ENCODE measurements around the gene OXNAD1.

OXNAD1 gene

DNA sequence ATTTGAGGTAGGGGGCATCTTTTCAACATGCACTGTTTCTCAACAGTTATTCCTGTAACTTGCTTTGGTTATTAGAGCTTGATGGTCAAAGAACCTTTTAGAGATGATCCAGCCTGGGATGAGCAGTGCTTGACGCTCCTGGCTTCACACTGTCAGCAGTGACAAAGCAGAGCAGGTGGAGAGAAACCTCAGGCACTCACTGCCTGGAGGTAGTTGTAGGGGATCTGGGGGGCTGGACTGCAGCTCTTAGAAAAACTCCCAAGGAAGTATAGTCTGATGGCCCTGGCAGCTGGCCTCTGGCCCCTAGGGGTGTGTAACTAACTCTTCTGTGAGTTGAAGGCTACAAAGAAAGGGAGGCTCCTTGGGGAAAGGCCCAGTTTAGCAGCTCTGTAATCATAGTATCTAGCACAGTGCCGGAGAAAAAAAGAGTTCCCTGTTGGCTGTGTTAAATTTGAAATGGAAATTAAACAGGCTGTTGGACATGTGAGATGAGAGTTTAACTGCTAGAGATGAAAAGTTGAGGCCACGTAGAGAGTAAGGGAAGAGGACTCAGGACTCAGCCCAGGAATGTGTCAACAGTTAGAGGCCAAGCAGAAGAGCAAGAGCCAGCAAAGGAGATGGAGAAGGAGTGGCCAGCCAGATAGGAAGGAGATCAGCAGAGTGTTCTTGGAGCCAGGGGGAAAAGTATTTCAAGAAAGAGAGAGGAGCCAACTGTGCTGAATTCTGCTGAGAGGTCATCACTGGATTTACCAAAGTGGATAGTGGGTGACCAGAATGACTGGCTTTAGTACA is 14.2 kb downstream of the OXNAD1 start:
- DNase-seq (ENCODE audit: low read depth, low spot score) = no peak

- DNase-seq (ENCODE audit: low read depth, low spot score) = no peak
These were observed 15.7 kb downstream of the OXNAD1 start for GRCh38 chr3:16280671-16281070.

- no peak for DNase-seq (ENCODE audit: low read depth, low spot score)
These were observed 19.6 kb downstream of the OXNAD1 start for GRCh38 chr3:16284633-16285032.

- DNase-seq (ENCODE audit: low read depth, low spot score) = no peak
These were observed 21.1 kb downstream of the OXNAD1 start for GRCh38 chr3:16286161-16286560.

DNA sequence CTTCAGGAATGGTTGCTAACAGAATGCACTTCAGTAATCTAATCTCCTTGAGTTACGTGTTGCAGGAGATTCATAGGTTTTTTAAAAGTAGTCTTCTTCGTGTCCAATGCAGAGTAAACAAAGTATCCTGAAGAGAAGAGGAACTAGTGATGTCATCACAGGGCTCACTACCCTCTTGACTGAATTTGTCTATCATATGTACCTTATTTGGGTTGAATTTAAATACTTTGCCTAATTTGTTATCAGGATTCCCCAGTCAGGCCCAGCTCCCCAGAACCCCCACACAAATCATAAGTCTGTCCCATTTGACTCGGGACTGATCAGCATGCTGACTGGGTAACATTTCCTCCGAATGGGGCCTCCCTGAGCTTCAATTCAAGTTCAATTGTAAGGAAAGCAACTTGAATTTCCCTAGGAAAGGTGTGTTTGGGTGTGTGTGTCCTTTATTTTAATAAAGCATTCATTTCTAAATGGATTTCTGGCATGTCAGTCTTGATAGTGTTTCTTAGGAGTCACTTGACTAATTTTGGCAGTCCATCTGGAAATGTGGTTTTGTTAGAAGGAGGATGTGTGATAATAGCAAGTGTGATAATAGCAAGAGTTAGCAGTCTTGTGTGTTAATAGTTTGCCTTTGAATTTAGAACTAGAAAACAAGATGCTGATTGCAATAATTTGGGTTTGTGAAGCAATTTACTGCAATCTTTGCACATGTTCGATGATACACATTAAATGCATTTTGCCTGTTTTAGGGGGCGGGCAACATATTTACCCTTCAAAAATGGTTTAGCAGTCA is 21.9 kb downstream of the OXNAD1 start:
- no peak for DNase-seq (ENCODE audit: low read depth, low spot score)

GRCh38 chr3:16288664-16289063 is 23.7 kb downstream of the OXNAD1 start:
- no peak for DNase-seq (ENCODE audit: low read depth, low spot score)

DNA sequence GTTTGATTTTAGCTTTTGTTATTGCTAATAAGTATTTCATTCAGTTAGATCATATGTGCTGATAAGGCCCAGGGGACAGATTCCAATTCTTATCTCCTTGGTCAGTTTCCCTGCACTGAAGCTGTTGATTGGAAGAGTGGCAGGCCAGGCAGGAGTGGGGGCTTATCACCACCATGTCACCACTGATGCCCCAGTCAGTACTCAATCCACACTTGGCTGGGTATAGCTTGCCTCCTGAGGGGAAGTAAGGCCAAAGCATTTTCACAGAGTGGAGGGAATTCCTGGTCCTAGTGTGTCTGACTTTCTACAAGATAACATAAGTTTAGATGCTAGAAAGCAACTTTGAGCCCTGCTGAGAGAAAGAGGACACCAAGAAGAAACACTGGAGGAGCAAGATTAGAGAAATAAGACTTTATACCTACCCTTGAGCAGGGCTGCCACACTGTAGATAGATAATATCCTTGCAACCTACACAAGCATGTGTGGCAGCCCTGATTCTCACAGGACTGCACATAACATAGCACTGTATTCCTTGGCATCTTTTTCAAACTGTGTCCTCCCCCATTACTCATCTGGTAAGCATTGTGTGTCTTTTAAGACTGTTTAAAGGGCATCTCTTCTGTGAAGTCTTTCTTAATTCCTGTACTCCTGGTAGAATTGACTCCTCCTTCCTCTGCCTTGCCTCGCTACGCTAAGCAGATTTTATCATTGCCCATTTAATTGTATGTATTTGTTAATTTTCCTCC is 24.3 kb downstream of the OXNAD1 start:
- no peak for DNase-seq (ENCODE audit: low read depth, low spot score)

- DNase-seq (ENCODE audit: low read depth, low spot score) = no peak
These were observed 25.2 kb downstream of the OXNAD1 start for GRCh38 chr3:16290007-16290826.

DNA sequence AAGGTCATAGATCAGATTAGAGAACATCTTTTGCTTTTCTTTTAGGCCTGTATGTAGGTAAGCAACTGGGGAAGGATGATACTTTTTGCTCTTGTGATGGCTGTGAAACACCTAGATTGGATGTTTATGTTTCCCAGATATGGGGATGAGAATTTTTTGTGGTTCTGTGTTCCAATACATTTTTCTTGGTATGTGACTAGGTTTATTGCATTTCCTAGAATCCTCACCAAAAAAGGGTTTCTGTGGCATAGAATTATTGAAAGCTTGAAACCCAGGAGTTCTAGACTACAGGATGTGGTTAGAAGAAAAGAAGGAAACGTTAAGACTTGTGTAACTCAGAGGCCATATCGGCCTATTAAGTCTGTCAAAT is 25.8 kb downstream of the OXNAD1 start:
- DNase-seq (ENCODE audit: low read depth, low spot score) = no peak

- DNase-seq (ENCODE audit: low read depth, low spot score) = no peak
These were observed 29.8 kb downstream of the OXNAD1 start for GRCh38 chr3:16294844-16295243.

- no peak for DNase-seq (ENCODE audit: low read depth, low spot score)
These were observed 30.4 kb downstream of the OXNAD1 start for GRCh38 chr3:16295298-16295890.

DNA sequence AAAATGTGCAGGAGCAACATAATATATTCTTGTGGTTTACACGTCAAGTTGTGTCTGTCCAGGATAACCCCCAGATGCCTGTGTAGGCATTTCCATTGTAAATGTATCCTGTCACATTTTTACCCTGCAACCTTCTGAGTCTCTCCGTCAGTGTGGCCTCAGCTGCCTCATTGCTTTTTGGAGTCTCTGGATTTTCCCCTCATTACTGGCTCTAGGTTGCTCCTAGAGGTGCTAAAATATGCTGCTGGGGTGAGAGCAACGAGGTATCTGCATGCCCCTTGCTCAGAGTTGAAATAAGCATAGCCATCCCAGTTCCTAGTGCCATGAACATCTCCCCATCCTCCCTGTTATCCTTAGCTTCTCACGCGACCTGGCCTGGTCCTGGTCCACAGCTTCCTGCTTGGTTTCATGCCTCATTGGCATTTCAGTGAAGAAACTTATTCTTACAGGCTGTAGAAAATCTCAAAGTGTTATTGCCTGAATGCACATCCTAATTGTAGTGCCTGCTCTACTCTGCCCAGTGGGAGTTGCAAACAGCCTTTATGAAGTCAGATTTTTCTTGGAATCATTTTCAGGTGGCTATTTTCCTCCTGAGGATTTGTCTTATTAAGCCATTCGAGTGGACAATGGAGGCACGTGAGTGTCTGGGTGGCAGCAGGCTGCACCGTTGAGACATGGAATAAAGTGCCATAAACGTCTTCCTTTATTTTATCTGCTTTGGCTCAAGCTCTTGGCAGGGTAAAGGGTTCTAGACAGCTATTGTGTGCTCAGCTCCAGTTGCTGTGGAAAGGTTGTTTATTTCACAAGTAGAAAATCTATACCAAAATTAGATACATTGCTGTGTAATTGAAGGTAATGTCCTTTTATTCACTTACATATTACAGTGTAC is 33.2 kb downstream of the OXNAD1 start:
- no peak for DNase-seq (ENCODE audit: low read depth, low spot score)

GRCh38 chr3:16298891-16299290 is 33.9 kb downstream of the OXNAD1 start:
- no peak for DNase-seq (ENCODE audit: low read depth, low spot score)

DNA sequence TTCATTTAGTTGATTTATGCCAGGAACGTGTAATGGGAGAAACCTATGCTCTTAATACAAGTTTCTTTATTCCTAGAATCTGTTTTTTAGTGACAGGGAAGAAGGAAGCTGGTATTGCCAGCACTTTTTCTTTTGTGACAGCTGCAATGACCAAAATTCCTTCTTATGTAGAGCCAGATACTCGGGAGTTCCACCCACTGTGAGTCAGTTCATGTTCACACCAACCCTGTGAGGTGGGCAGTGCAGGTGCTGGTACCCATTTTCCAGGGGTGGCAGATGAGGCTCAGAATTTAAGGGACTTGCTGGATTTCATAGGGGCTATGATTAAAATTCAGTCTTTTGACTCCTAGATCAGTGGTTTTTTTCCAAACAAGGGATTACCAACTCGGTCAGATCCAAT is 34.7 kb downstream of the OXNAD1 start:
- DNase-seq (ENCODE audit: low read depth, low spot score) = no peak

DNA sequence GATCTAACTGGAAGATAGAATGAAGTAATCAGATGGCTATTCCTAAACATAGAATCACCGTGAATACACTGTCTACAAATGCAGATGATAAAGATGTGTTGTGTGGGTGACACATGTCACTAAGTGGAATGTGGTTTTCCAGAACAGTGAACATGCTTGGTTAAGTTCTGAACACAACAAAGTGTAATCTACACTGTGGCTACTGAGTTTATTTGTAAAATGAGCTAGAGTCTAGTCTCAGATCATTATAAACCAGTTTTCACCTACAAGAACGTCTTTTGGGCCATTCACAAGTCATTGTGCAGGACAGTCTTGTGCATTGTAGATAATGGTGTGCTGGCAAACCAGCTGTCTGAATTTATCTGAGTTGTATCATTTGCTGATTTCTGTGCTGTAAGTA is 35.3 kb downstream of the OXNAD1 start:
- DNase-seq (ENCODE audit: low read depth, low spot score) = no peak

GRCh38 chr3:16300881-16301359 is 35.9 kb downstream of the OXNAD1 start:
- no peak for DNase-seq (ENCODE audit: low read depth, low spot score)

DNA sequence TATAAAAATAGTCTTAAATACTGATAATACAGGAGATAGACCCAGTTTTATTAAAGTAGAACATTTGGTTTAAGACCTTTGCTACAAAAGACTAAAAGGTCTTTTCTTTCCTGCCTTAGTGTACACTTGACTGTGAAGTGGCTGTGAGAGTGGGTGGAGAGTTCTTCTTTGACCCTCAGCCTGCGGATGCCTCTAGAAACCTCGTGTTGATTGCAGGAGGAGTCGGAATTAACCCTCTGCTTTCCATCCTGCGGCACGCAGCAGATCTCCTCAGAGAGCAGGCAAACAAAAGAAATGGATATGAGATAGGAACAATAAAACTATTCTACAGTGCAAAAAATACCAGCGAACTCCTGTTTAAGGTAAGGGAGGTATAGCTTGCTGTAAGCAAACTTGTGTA is 36.5 kb downstream of the OXNAD1 start:
- no peak for DNase-seq (ENCODE audit: low read depth, low spot score)

DNA sequence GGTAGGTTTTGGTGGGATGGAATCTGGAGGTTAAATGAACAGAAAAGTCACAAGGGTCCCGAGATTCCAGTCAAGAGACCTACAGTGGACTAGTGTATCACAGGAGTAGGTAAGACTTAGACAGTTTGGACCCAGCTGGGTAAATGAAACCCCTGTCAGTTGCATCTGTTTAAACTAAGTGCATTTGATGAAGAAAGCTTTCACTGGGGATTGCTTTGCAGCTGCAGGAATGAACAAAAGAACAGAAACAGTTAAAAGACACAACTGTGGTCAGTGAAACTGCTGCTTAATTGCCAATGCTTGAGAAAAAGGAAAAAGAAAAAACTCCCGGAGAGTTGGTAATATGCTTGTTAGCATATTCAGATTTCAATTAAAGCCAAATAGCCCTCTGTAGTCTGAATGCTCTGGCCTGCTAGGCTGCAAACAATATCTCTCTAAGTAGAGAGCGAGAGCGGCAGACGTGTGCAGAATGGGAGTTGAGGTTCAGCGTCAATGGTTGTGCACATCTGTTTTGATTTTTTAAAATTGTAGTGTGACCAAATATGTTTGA is 37.1 kb downstream of the OXNAD1 start:
- no peak for DNase-seq (ENCODE audit: low read depth, low spot score)

- no peak for DNase-seq (ENCODE audit: low read depth, low spot score)
These were observed 38.1 kb downstream of the OXNAD1 start for GRCh38 chr3:16303037-16303575.

All from activated naive CD8-positive, alpha-beta T cell treated with anti-CD3 and anti-CD28 coated beads, Interleukin-2, amount 50 U/mL, for 16 hours (primary cell).